ENCODE data around the gene SPNS2. TPM values are rescaled to one million over a fixed set of nuclear protein-coding genes. Genes with fewer than 3 reads are reported as not detected.

The SPNS2 gene
- total RNA-seq, 4 donors from 2014 or later: 5.4 to 49.8 (median 23.4) TPM

- Histone ChIP-seq H3K4me3 (no peak overlapping the region), H3K9me3 (no peaks in the 10 kb centered on the region), H3K36me3 (peaks cover 0 to 85% (median 32%) of the 10 kb centered on the region in 3 donors), H3K27ac (no peak overlapping the region), H3K27me3 (no peaks in the 10 kb centered on the region), H3K4me1 (peaks cover 0 to 15% (median 10%) of the 10 kb centered on the region in 4 donors)
- DNase-seq (ENCODE audit: low spot score in 2 of 2): no peak
- WGBS, 2 donors: 93 to 99% methylated on average over 12 to 16 of the region's 16 CpGs
- no peak for TF ChIP-seq EP300 (IDR thresholded peaks at IDR 0.05)
- no peak for TF ChIP-seq POLR2A (IDR thresholded peaks at IDR 0.05)
- no peak for TF ChIP-seq CTCF (IDR thresholded peaks at IDR 0.05)
Observed at GRCh38 chr17:4550534-4551039, 51.9 kb downstream of the SPNS2 start.

- Histone ChIP-seq H3K9me3 (no peaks in the 10 kb centered on the region), H3K27me3 (no peaks in the 10 kb centered on the region), H3K4me3 (no peak overlapping the region), H3K4me1 (peaks cover 0 to 21% (median 15%) of the 10 kb centered on the region in 4 donors), H3K27ac (no peak overlapping the region), H3K36me3 (peaks cover 0 to 80% (median 32%) of the 10 kb centered on the region in 3 donors)
- TF ChIP-seq POLR2A (IDR thresholded peaks at IDR 0.05) (no peak), EP300 (IDR thresholded peaks at IDR 0.05) (no peak), CTCF (IDR thresholded peaks at IDR 0.05) (no peak)
- no peak for DNase-seq (ENCODE audit: low spot score in 2 of 2)
- WGBS, 2 donors: 81 to 84% methylated on average over 8 of the region's 8 CpGs
Observed at GRCh38 chr17:4551141-4551540, 52.5 kb downstream of the SPNS2 start.

- peaks cover 0 to 71% (median 32%) of the 10 kb centered on the region in 3 donors for H3K36me3 ChIP-seq
- no peak for DNase-seq (ENCODE audit: low spot score in 2 of 2)
- no peaks in the 10 kb centered on the region for H3K27me3 ChIP-seq
- 93 to 95% methylated on average over 18 to 24 of the region's 27 CpGs for WGBS, 2 donors
- no peak overlapping the region for H3K4me3 ChIP-seq
- H3K27ac ChIP-seq: no peak overlapping the region
- peaks cover 0 to 24% (median 16%) of the 10 kb centered on the region in 4 donors for H3K4me1 ChIP-seq
- no peaks in the 10 kb centered on the region for H3K9me3 ChIP-seq
- no peak for TF ChIP-seq POLR2A (IDR thresholded peaks at IDR 0.05)
- TF ChIP-seq EP300 (IDR thresholded peaks at IDR 0.05): no peak
- no peak for TF ChIP-seq CTCF (IDR thresholded peaks at IDR 0.05)
Observed at GRCh38 chr17:4551796-4552525, 53.3 kb downstream of the SPNS2 start.

GRCh38 chr17:4553669-4554068 is 55.0 kb downstream of the SPNS2 start:
- Histone ChIP-seq H3K4me3 (peak overlapping the region in 1 of 4 donors; percentile 93), H3K27ac (no peak overlapping the region), H3K27me3 (no peaks in the 10 kb centered on the region), H3K9me3 (no peaks in the 10 kb centered on the region), H3K36me3 (peaks cover 0 to 54% (median 22%) of the 10 kb centered on the region in 3 donors), H3K4me1 (peaks cover 0 to 24% (median 16%) of the 10 kb centered on the region in 4 donors)
- no peak for TF ChIP-seq EP300 (IDR thresholded peaks at IDR 0.05)
- no peak for TF ChIP-seq CTCF (IDR thresholded peaks at IDR 0.05)
- TF ChIP-seq POLR2A (IDR thresholded peaks at IDR 0.05): no peak
- WGBS, 2 donors: 77 to 85% methylated on average over 9 of the region's 9 CpGs
- no peak for DNase-seq (ENCODE audit: low spot score in 2 of 2)

GRCh38 chr17:4554441-4554996 is 55.8 kb downstream of the SPNS2 start:
- Histone ChIP-seq H3K27ac (peak overlapping the region in 3 of 4 donors; percentile 83 to 86 (median 84)), H3K4me3 (peak overlapping the region; percentile 79 to 96 (median 92)), H3K36me3 (peaks cover 0 to 46% (median 14%) of the 10 kb centered on the region in 3 donors), H3K9me3 (no peaks in the 10 kb centered on the region), H3K27me3 (no peaks in the 10 kb centered on the region), H3K4me1 (peaks cover 0 to 24% (median 16%) of the 10 kb centered on the region in 4 donors)
- 17 to 25% methylated on average over 8 to 16 of the region's 18 CpGs for WGBS, 2 donors
- DNase-seq (ENCODE audit: low spot score in 2 of 2): no peak
- TF ChIP-seq EP300 (IDR thresholded peaks at IDR 0.05) (no peak), CTCF (IDR thresholded peaks at IDR 0.05) (no peak), POLR2A (IDR thresholded peaks at IDR 0.05) (no peak)

Measured in tibial nerve (tissue), 4 donors.